ENCODE results near the gene CD1C. TPM values are rescaled to one million over a fixed set of nuclear protein-coding genes. Genes with fewer than 3 reads are reported as not detected.
"Not testable (repeated sequence)": the region's sequence is repeated elsewhere in the genome, so short reads cannot be mapped to it uniquely, and the experiment has no call there.

The CD1C gene
- total RNA-seq, 2 donors from 2014 or later: 0.80 TPM; not detected in 1

DNA sequence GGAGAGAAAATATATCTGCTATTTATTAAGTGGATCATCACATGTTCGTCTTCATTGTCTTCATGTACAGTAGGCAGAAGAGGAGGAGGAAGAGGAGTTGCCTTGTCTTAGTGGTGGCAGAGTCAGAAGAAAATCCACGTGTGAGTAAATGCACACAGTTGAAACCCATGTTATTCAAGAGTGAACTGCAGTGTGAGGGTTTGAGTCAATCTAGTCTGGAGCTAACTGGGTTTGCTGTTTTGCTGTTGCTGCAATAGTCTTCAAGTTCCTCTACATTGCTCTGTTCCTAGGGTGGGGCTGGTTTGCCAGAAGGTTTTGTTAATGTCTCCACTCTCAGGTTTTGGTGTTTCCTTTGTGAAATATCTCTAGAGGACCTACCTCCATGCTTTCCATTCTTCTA is 38.6 kb upstream of the CD1C start:
- DNase-seq (ENCODE audit: low spot score): no peak
- WGBS: 60% methylated on average over 2 of the region's 2 CpGs

DNA sequence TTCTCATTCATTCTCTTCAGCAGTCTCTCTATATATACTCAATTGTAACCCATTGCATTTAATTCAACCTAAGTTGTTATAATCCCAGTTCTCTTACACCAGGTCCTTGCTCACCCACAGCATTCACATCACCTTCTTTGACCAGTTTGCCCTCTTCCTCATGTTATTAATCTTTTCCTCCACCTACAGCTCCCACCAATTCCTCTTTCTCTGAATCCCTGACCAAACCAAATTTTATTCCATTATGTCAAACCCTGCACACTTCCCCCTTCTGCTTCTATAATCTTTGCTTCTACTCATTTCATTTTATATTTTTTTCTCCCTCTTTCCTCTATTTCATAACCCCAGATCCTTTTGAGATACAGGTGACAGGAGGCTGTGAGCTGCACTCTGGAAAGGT is 34.1 kb upstream of the CD1C start:
- H3K27ac ChIP-seq: no peak overlapping the region
- intact Hi-C loops (cut with DNase I): no loop called here
- DNase-seq (ENCODE audit: low spot score): no peak
- no peaks in the 10 kb centered on the region for H3K9me3 ChIP-seq
- no peaks in the 10 kb centered on the region for H3K4me1 ChIP-seq (replicated peaks)
- TF ChIP-seq POLR2AphosphoS5 (IDR thresholded peaks at IDR 0.05) (no peak), POLR2A (IDR thresholded peaks at IDR 0.05) (no peak)
- TF ChIP-seq, protein P1, sequence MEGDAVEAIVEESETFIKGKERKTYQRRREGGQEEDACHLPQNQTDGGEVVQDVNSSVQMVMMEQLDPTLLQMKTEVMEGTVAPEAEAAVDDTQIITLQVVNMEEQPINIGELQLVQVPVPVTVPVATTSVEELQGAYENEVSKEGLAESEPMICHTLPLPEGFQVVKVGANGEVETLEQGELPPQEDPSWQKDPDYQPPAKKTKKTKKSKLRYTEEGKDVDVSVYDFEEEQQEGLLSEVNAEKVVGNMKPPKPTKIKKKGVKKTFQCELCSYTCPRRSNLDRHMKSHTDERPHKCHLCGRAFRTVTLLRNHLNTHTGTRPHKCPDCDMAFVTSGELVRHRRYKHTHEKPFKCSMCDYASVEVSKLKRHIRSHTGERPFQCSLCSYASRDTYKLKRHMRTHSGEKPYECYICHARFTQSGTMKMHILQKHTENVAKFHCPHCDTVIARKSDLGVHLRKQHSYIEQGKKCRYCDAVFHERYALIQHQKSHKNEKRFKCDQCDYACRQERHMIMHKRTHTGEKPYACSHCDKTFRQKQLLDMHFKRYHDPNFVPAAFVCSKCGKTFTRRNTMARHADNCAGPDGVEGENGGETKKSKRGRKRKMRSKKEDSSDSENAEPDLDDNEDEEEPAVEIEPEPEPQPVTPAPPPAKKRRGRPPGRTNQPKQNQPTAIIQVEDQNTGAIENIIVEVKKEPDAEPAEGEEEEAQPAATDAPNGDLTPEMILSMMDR (IDR thresholded peaks at IDR 0.05): no peak
- no peaks in the 10 kb centered on the region for H3K36me3 ChIP-seq
- H3K27me3 ChIP-seq (replicated peaks; ENCODE audit: insufficient read depth): no peaks in the 10 kb centered on the region
- H3K4me3 ChIP-seq: no peak overlapping the region

More for the DNA sequence above, 38.6 kb upstream of the CD1C start:
- intact Hi-C loops (cut with DNase I): no loop called here
- no peaks in the 10 kb centered on the region for H3K27me3 ChIP-seq (replicated peaks; ENCODE audit: insufficient read depth)
- no peak overlapping the region for H3K4me3 ChIP-seq
- H3K9me3 ChIP-seq: no peaks in the 10 kb centered on the region
- no peaks in the 10 kb centered on the region for H3K4me1 ChIP-seq (replicated peaks)
- no peak overlapping the region for H3K27ac ChIP-seq
- TF ChIP-seq, protein P1 (IDR thresholded peaks at IDR 0.05): no peak
- TF ChIP-seq POLR2AphosphoS5 (IDR thresholded peaks at IDR 0.05) (no peak), POLR2A (IDR thresholded peaks at IDR 0.05) (no peak)
- H3K36me3 ChIP-seq: no peaks in the 10 kb centered on the region

DNA sequence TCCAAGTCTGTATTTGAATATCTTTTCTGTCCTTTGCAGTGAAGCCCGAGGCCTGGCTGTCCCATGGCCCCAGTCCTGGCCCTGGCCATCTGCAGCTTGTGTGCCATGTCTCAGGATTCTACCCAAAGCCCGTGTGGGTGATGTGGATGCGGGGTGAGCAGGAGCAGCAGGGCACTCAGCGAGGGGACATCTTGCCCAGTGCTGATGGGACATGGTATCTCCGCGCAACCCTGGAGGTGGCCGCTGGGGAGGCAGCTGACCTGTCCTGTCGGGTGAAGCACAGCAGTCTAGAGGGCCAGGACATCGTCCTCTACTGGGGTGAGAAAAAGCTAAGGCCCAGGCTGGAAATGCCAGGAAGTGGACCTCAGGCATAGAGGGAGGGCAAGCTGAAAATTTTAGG is 33.0 kb upstream of the CD1C start:
- H3K27ac ChIP-seq; intact Hi-C loops (cut with DNase I); DNase-seq (ENCODE audit: low spot score); H3K4me3 ChIP-seq; H3K27me3 ChIP-seq (replicated peaks; ENCODE audit: insufficient read depth); H3K9me3 ChIP-seq; H3K4me1 ChIP-seq (replicated peaks); H3K36me3 ChIP-seq: not testable (repeated sequence)
- WGBS: 92% methylated on average over 9 of the region's 9 CpGs

DNA sequence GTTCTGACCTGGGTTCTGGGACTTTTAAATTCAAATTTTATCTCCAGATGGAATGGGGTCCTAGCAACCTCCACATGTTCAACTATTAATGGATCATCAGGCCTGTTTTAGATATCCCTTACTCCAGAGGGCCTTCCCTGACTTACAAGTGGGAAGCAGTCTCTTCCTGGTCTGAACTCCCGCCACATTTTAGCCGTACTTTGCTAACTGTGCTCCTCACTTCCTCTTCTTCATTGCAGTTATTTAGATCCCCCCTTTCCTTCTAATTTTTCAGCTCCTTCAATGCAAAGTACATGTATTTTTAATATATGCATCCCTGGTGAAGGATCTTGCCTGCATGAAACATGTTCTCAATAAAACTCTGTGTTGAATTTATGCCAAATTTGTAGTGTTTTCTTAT is 31.8 kb upstream of the CD1C start:
- no peaks in the 10 kb centered on the region for H3K9me3 ChIP-seq
- no peaks in the 10 kb centered on the region for H3K36me3 ChIP-seq
- no peaks in the 10 kb centered on the region for H3K27me3 ChIP-seq (replicated peaks; ENCODE audit: insufficient read depth)
- TF ChIP-seq, protein P1 (IDR thresholded peaks at IDR 0.05): no peak
- TF ChIP-seq POLR2A (IDR thresholded peaks at IDR 0.05) (no peak), POLR2AphosphoS5 (IDR thresholded peaks at IDR 0.05) (no peak)
- no peak for DNase-seq (ENCODE audit: low spot score)
- WGBS: 62% methylated on average over 2 of the region's 2 CpGs
- H3K4me3 ChIP-seq: no peak overlapping the region
- intact Hi-C loops (cut with DNase I): no loop called here
- H3K27ac ChIP-seq: no peak overlapping the region
- H3K4me1 ChIP-seq (replicated peaks): no peaks in the 10 kb centered on the region

DNA sequence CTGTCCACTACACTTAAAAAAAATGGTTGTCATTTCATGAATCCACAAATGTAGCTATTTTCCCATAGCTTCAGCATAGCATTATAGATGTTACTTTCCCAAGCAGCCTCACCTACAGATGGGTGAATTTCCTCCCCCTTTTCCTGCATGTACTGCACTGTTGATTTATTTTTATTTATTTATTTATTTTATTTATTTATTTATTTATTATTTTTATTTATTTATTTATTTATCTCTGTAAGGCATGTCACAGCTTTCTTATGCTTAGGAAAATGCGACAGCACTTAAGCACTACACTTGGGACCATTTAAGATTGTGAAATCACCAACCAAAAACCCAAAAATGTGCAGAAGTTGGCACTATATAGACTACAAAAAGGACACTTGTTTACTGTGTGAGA is 30.6 kb upstream of the CD1C start:
- Histone ChIP-seq H3K27ac (no peak overlapping the region), H3K4me3 (no peak overlapping the region), H3K36me3 (no peaks in the 10 kb centered on the region), H3K9me3 (no peaks in the 10 kb centered on the region), H3K4me1 (replicated peaks) (no peaks in the 10 kb centered on the region), H3K27me3 (replicated peaks; ENCODE audit: insufficient read depth) (no peaks in the 10 kb centered on the region)
- intact Hi-C loops (cut with DNase I): no loop called here
- WGBS: 95% methylated on average over 1 of the region's 1 CpG
- TF ChIP-seq POLR2AphosphoS5 (IDR thresholded peaks at IDR 0.05): no peak
- TF ChIP-seq, protein P1 (IDR thresholded peaks at IDR 0.05): no peak
- no peak for TF ChIP-seq POLR2A (IDR thresholded peaks at IDR 0.05)
- DNase-seq (ENCODE audit: low spot score): no peak

All from prostate gland (tissue), 2 donors.